Activated CD4-positive, alpha-beta T cell treated with anti-CD3 and anti-CD28 coated beads for 24 hours (primary cell): ENCODE data around the gene DPEP3.
"Not testable (repeated sequence)": the region's sequence is repeated elsewhere in the genome, so short reads cannot be mapped to it uniquely, and the experiment has no call there.

Source experiments
- DNase-seq, 2 donors: peaks; one replicate each; pipeline ENCODE4 v3.0.0-alpha.2; 2020; ENCODE audit warnings: low read depth in 2 of 2

DPEP3 gene

GRCh38 chr16:67979955-67980678 is at the start of gene DPEP3:
TSS of gene DPEP3 (minus strand) at chr16:67980499. CDS start at chr16:67980380, 119 bp downstream.
- no peak for DNase-seq

GRCh38 chr16:68028996-68029395 is 48.7 kb upstream of the DPEP3 start:
- no peak for DNase-seq

GRCh38 chr16:68022728-68023537 is 42.6 kb upstream of the DPEP3 start, which contains the start of the genes DDX28 and DUS2:
TSS of gene DDX28 (minus strand) at chr16:68023232. CDS start at chr16:68023202, 30 bp downstream.
TSS of gene DUS2 (plus strand) at chr16:68023284. CDS start at chr16:68038024, 14,740 bp downstream.
- DNase-seq = peak; percentile 85 to 95

- DNase-seq = no peak
Measured at GRCh38 chr16:68022278-68022727, 42.0 kb upstream of the DPEP3 start.

- no peak for DNase-seq
Measured at GRCh38 chr16:68021490-68021889, 41.2 kb upstream of the DPEP3 start.

GRCh38 chr16:68019167-68019680 is 38.9 kb upstream of the DPEP3 start:
- DNase-seq = no peak

- no peak for DNase-seq
Measured at GRCh38 chr16:68015681-68016080, 35.4 kb upstream of the DPEP3 start, which contains the start of gene DPEP2NB. TSS of gene DPEP2NB (minus strand) at chr16:68015911. CDS start at chr16:68015770, 141 bp downstream.

GRCh38 chr16:68013440-68013839 is 33.1 kb upstream of the DPEP3 start:
- no peak for DNase-seq

- not testable (repeated sequence) for DNase-seq
Measured at GRCh38 chr16:68009872-68010271, 29.6 kb upstream of the DPEP3 start.

- DNase-seq = no peak
Measured at GRCh38 chr16:68009157-68009735, 28.9 kb upstream of the DPEP3 start.

- no peak for DNase-seq
Measured at GRCh38 chr16:68005786-68006286, 25.5 kb upstream of the DPEP3 start.

- no peak for DNase-seq
Measured at GRCh38 chr16:68005211-68005610, 24.9 kb upstream of the DPEP3 start.

GRCh38 chr16:68003031-68003430 is 22.7 kb upstream of the DPEP3 start:
- no peak for DNase-seq

GRCh38 chr16:68000450-68000849 is 20.2 kb upstream of the DPEP3 start:
- no peak for DNase-seq

- DNase-seq = no peak
Measured at GRCh38 chr16:67999985-68000384, 19.7 kb upstream of the DPEP3 start.

GRCh38 chr16:67998779-67999688 is 18.7 kb upstream of the DPEP3 start, which contains the start of gene DPEP2:
TSS of gene DPEP2 (minus strand) at chr16:67999484. CDS start at chr16:67993212, 6,272 bp downstream.
- DNase-seq = not testable (repeated sequence)

- not testable (repeated sequence) for DNase-seq
Measured at GRCh38 chr16:67998231-67998778, 18.0 kb upstream of the DPEP3 start.

GRCh38 chr16:67996666-67997065 is 16.4 kb upstream of the DPEP3 start:
- no peak for DNase-seq

GRCh38 chr16:67995423-67995822 is 15.1 kb upstream of the DPEP3 start:
- no peak for DNase-seq

GRCh38 chr16:67994040-67994408 is 13.7 kb upstream of the DPEP3 start:
- not testable (repeated sequence) for DNase-seq
